Measurements from ENCODE around the gene TBC1D14.

DNA sequence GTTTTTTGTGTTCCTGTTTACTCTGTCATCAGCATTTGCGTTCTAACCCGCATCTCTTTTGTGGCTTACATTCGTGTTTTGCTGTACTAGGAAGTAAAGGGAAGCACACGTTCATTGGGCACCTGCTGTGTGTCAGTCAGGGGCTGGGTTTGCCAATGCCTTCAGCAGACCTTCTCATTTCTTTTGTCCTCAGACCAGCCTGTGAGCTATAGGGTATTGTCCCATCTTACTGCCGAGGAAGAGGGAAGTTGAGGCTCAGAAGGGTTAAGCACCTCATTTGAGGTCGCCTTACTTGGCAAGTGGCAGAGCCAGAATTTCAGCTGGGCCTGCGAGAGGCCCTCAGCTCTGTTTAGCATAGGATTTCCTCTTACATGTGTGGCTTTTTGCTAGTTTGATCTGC lies 8.7 kb downstream of the TBC1D14 start:
- TF ChIP-seq RAD51 (IDR thresholded peaks at IDR 0.05; ENCODE audit: borderline replicate concordance, low read depth) (no peak), TAF7 (tag; IDR thresholded peaks at IDR 0.05) (no peak)
- TF ChIP-seq, protein P1, sequence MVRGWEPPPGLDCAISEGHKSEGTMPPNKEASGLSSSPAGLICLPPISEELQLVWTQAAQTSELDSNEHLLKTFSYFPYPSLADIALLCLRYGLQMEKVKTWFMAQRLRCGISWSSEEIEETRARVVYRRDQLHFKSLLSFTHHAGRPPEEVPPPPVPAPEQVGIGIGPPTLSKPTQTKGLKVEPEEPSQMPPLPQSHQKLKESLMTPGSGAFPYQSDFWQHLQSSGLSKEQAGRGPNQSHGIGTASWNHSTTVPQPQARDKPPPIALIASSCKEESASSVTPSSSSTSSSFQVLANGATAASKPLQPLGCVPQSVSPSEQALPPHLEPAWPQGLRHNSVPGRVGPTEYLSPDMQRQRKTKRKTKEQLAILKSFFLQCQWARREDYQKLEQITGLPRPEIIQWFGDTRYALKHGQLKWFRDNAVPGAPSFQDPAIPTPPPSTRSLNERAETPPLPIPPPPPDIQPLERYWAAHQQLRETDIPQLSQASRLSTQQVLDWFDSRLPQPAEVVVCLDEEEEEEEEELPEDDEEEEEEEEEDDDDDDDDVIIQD (CRISPR knock-in tag; IDR thresholded peaks at IDR 0.05): no peak

Data from K562 (cell line).